Right atrium auricular region (tissue), 2 donors: Measurements from ENCODE around the gene DIP2B. TPM values are rescaled to one million over a fixed set of nuclear protein-coding genes. Genes with fewer than 3 reads are reported as not detected.

ENCODE experiments used
- DNase-seq: peaks from one replicate; pipeline ENCODE4 v3.0.0-alpha.2; 2019; ENCODE audit warnings: low spot score
- H3K27ac ChIP-seq, 2 donors: fragments of 200-600 bp; sonication (generic); 1 replicate in 1 of 2; 2 replicates in 1 of 2; pipeline ENCODE4 v1.5.1; 2016 to 2019
- H3K27me3 ChIP-seq, 2 donors: fragments of 200-600 bp; sonication (generic); one replicate each; pipeline versions ENCODE4 v1.5.1 to v1.6.0; 2017 to 2019
- H3K36me3 ChIP-seq: fragments of 200-600 bp; sonication (generic); one replicate; pipeline ENCODE4 v1.5.1; 2016
- H3K4me1 ChIP-seq, 2 donors: fragments of 200-600 bp; sonication (generic); one replicate each; pipeline versions ENCODE4 v1.5.1 to v1.6.0; 2017 to 2019
- H3K4me3 ChIP-seq, 2 donors: fragments of 200-600 bp; sonication (generic); 1 replicate in 1 of 2; 2 replicates in 1 of 2; pipeline ENCODE4 v1.5.1; 2017 to 2019; ENCODE audit warnings: mild to moderate bottlenecking in 1 of 2, moderate library complexity in 1 of 2
- H3K9me3 ChIP-seq, 2 donors: fragments of 200-600 bp; sonication (generic); one replicate each; pipeline ENCODE4 v1.5.1; 2019
- CTCF ChIP-seq, 2 donors: fragments of 200-600 bp; sonication (generic); IDR thresholded peaks; one replicate each; pipeline ENCODE4 v1.5.1; 2019; ENCODE audit warnings: antibody characterized with exemption in 2 of 2
- total RNA-seq, 2 donors: library from RNA; depleted of rRNA; stranded (reverse); fragments of >200 nt; gene quantifications; one replicate each; pipeline ENCODE4 v1.1.0, GENCODE V29; 2016

The DIP2B gene
- total RNA-seq, 2 donors from 2014 or later: 11.6 to 15.2 TPM

GRCh38 chr12:50530532-50530931 lies 25.7 kb downstream of the DIP2B start:
- H3K27ac ChIP-seq: no peak overlapping the region
- H3K4me3 ChIP-seq: no peak overlapping the region
- no peaks in the 10 kb centered on the region for H3K9me3 ChIP-seq
- peaks cover 0 to 15% of the 10 kb centered on the region in 2 donors for H3K4me1 ChIP-seq
- no peak for TF ChIP-seq CTCF (IDR thresholded peaks at IDR 0.05)
- no peaks in the 10 kb centered on the region for H3K36me3 ChIP-seq
- DNase-seq: no peak
- no peaks in the 10 kb centered on the region for H3K27me3 ChIP-seq

- H3K4me3 ChIP-seq: no peak overlapping the region
- TF ChIP-seq CTCF (IDR thresholded peaks at IDR 0.05): no peak
- H3K27ac ChIP-seq: no peak overlapping the region
- no peaks in the 10 kb centered on the region for H3K36me3 ChIP-seq
- H3K4me1 ChIP-seq: peaks cover 0 to 15% of the 10 kb centered on the region in 2 donors
- no peaks in the 10 kb centered on the region for H3K27me3 ChIP-seq
- DNase-seq: no peak
- no peaks in the 10 kb centered on the region for H3K9me3 ChIP-seq
Observed at GRCh38 chr12:50533203-50533584, 28.4 kb downstream of the DIP2B start.

- no peaks in the 10 kb centered on the region for H3K9me3 ChIP-seq
- TF ChIP-seq CTCF (IDR thresholded peaks at IDR 0.05): no peak
- H3K27me3 ChIP-seq: no peaks in the 10 kb centered on the region
- H3K27ac ChIP-seq: no peak overlapping the region
- H3K36me3 ChIP-seq: no peaks in the 10 kb centered on the region
- peaks cover 0 to 15% of the 10 kb centered on the region in 2 donors for H3K4me1 ChIP-seq
- DNase-seq: no peak
- H3K4me3 ChIP-seq: no peak overlapping the region
Observed at GRCh38 chr12:50533971-50534370, 29.2 kb downstream of the DIP2B start.

- Histone ChIP-seq H3K36me3 (no peaks in the 10 kb centered on the region), H3K4me1 (peaks cover 0 to 15% of the 10 kb centered on the region in 2 donors)
- no peak for DNase-seq
Observed at GRCh38 chr12:50536831-50537537, 32.2 kb downstream of the DIP2B start.

GRCh38 chr12:50537538-50537919 lies 32.7 kb downstream of the DIP2B start:
- Histone ChIP-seq H3K36me3 (no peaks in the 10 kb centered on the region), H3K4me1 (peaks cover 0 to 10% of the 10 kb centered on the region in 2 donors), H3K27ac (no peak overlapping the region), H3K4me3 (no peak overlapping the region), H3K27me3 (no peaks in the 10 kb centered on the region), H3K9me3 (no peaks in the 10 kb centered on the region)
- TF ChIP-seq CTCF (IDR thresholded peaks at IDR 0.05): no peak
- DNase-seq: no peak

More at GRCh38 chr12:50536831-50537537, 32.2 kb downstream of the DIP2B start:
- Histone ChIP-seq H3K4me3 (no peak overlapping the region), H3K27ac (no peak overlapping the region), H3K27me3 (no peaks in the 10 kb centered on the region), H3K9me3 (no peaks in the 10 kb centered on the region)
- TF ChIP-seq CTCF (IDR thresholded peaks at IDR 0.05): no peak

GRCh38 chr12:50538182-50538581 lies 33.4 kb downstream of the DIP2B start:
- TF ChIP-seq CTCF (IDR thresholded peaks at IDR 0.05): no peak
- Histone ChIP-seq H3K27me3 (no peaks in the 10 kb centered on the region), H3K4me3 (no peak overlapping the region), H3K4me1 (peaks cover 0 to 4% of the 10 kb centered on the region in 2 donors), H3K36me3 (no peaks in the 10 kb centered on the region), H3K9me3 (no peaks in the 10 kb centered on the region), H3K27ac (no peak overlapping the region)
- DNase-seq: no peak
